Measurements from ENCODE around the gene NUMA1.

Gene NUMA1

DNA sequence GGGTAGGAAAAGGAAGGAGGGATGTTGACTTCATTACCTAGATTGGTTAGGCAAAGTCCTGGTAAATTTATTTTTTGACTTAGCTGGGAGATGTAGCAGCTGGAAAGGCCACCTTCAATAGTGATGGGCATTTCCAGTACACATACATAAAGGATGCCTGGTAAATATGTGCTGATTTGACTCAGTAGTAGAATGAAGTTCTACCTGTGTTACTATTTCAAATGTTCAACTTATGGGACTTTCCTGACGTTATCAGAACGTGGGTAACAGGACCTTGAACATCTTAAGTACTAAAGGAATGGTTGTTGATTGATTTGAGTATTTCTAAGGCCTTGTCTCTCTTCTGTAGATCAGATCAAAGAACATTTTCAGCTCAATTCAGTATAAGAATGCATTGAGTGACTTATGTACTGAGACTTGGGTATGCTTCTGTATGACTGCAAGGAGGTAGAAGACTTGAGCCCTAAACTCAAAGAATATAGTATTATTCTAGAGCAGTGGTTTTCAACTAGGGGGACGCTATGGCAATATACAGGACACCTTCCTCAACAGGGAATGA is 124.4 kb downstream of the NUMA1 start:
- no peak for DNase-seq

Measured in NK-92 treated with Interleukin-12 subunit alpha and Interleukin-12 subunit beta, amount 100 ng/mL, for 24 hours (cell line).